ENCODE data around the gene PRDM10.
"Not testable (repeated sequence)": the region's sequence is repeated elsewhere in the genome, so short reads cannot be mapped to it uniquely, and the experiment has no call there.

Gene PRDM10

GRCh38 chr11:129973068-129973467 lies 29.6 kb downstream of the PRDM10 start:
- DNase-seq, result no peak

- DNase-seq, result peak; percentile 32
Observed at GRCh38 chr11:129972611-129973010, 30.0 kb downstream of the PRDM10 start.

GRCh38 chr11:129971856-129972255 lies 30.8 kb downstream of the PRDM10 start:
- DNase-seq, result not testable (repeated sequence)

GRCh38 chr11:129969920-129970319 lies 32.7 kb downstream of the PRDM10 start:
- no peak for DNase-seq

GRCh38 chr11:129968591-129969419 lies 33.8 kb downstream of the PRDM10 start:
- DNase-seq, result no peak

GRCh38 chr11:129967996-129968395 lies 34.6 kb downstream of the PRDM10 start:
- DNase-seq, result no peak

- no peak for DNase-seq
Observed at GRCh38 chr11:129965248-129965647, 37.4 kb downstream of the PRDM10 start.

GRCh38 chr11:129960216-129961214 lies 42.1 kb downstream of the PRDM10 start:
- no peak for DNase-seq

- no peak for DNase-seq
Observed at GRCh38 chr11:129959687-129960086, 42.9 kb downstream of the PRDM10 start.

GRCh38 chr11:129955282-129955681 lies 47.4 kb downstream of the PRDM10 start:
- no peak for DNase-seq

- not testable (repeated sequence) for DNase-seq
Observed at GRCh38 chr11:129954703-129955102, 47.9 kb downstream of the PRDM10 start.

- DNase-seq, result no peak
Observed at GRCh38 chr11:129951866-129952262, 50.8 kb downstream of the PRDM10 start.

- DNase-seq, result peak; percentile 34
Observed at GRCh38 chr11:129951201-129951865, 51.3 kb downstream of the PRDM10 start.

GRCh38 chr11:129950101-129951091 lies 52.2 kb downstream of the PRDM10 start:
- DNase-seq, result no peak

GRCh38 chr11:129948926-129949466 lies 53.6 kb downstream of the PRDM10 start:
- no peak for DNase-seq

- DNase-seq, result no peak
Observed at GRCh38 chr11:129947474-129947873, 55.2 kb downstream of the PRDM10 start.

- no peak for DNase-seq
Observed at GRCh38 chr11:129946965-129947364, 55.7 kb downstream of the PRDM10 start.

GRCh38 chr11:129946256-129946655 lies 56.4 kb downstream of the PRDM10 start:
- DNase-seq, result no peak

GRCh38 chr11:129945373-129945772 lies 57.3 kb downstream of the PRDM10 start:
- no peak for DNase-seq

GRCh38 chr11:129944696-129945095 lies 57.9 kb downstream of the PRDM10 start:
- DNase-seq, result no peak

GRCh38 chr11:129943036-129943435 lies 59.6 kb downstream of the PRDM10 start:
- no peak for DNase-seq
